Measurements from ENCODE around the gene CARD18.

GRCh38 chr11:105100981-105101630 is 38.5 kb downstream of the CARD18 start:
- no peak for TF ChIP-seq CTCF (IDR thresholded peaks at IDR 0.05)
- TF ChIP-seq POLR2A (IDR thresholded peaks at IDR 0.05), result no peak

Data from suprapubic skin (tissue), 3 donors.